Posterior vena cava (tissue), 2 donors: ENCODE measurements around the gene NOBOX. TPM values are rescaled to one million over a fixed set of nuclear protein-coding genes. Genes with fewer than 3 reads are reported as not detected.

Source experiments
- total RNA-seq, 2 donors: library from RNA; stranded (reverse); fragmentation: NEBNext Ultra II Directional; extraction: Animal tissue kit (Norgen Biotek cat#: 25700); gene quantifications; one replicate each; pipeline ENCODE4 v1.2.1, GENCODE V29; 2021
- donor health status: DM: yes; HTN: yes; CAD: no.
- donor health status: DM: yes; HTN: yes; CAD: no.

The NOBOX gene
- total RNA-seq, 2 donors from 2014 or later, result not detected

Other genes starting within 250 kb of the NOBOX start
- gene CTAGE4, start 220.2 kb downstream of the NOBOX start, total RNA-seq, result under 1 TPM; 0.29 to 0.88 TPM
- 1 to 10 TPM; 5.4 to 7.7 TPM for gene ARHGEF35, start 207.9 kb downstream of the NOBOX start, total RNA-seq
- under 1 TPM in 1 of 2 donors, not detected in 1; 0.14 TPM for gene OR2A42, start 164.1 kb downstream of the NOBOX start, total RNA-seq
- gene OR2A7, start 138.9 kb downstream of the NOBOX start, total RNA-seq, result 1 to 10 TPM; 1.4 to 1.9 TPM
- gene CTAGE8, start 134.4 kb downstream of the NOBOX start, total RNA-seq, result 1 to 10 TPM in 1 of 2 donors, under 1 TPM in 1; 0.60 to 1.5 TPM
- gene OR2A1, start 91.3 kb downstream of the NOBOX start, total RNA-seq, result not detected
- 1 to 10 TPM; 8.8 to 9.7 TPM for gene ARHGEF5, start 48.3 kb downstream of the NOBOX start, total RNA-seq